ENCODE measurements around the gene CD34.
"Not testable (repeated sequence)": the region's sequence is repeated elsewhere in the genome, so short reads cannot be mapped to it uniquely, and the experiment has no call there.

Gene CD34

DNA sequence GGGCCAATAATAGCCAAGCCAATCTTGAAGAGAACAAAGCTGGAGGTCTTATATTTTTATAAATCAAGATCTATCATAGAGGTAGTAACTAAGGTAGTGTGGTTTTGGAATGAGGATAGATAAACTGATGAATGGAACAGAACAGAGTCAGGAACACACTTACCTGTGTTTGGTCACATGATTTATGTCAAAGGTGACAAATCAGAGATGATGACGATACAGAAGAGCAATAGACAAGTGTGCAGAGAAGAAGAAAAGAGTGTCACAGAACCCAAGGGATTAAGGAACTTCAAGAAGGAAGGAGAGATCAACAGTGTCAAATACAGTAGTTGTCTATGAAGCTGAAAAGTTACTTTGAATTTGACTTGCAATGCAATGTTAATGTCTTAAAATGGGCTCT is 16.1 kb upstream of the CD34 start:
- DNase-seq = no peak

DNA sequence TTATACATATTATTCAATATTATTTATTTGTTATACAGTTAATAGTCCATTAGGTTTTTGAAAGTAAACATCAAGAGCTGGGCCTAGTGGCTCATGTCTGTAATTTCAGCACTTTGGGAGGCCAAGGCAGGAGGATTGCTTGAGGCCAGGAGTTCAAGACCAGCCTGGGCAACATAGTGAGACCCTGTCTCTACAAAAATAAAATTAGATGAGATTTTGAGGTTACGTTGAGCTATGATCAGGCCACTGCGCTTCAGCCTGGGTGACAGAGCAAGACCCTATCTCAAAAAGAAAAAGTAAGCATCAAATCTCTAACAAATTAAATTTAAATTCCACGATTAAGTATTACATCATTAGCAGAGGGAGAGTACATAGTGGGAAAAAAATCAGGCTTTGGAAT is 15.0 kb upstream of the CD34 start:
- not testable (repeated sequence) for DNase-seq

DNA sequence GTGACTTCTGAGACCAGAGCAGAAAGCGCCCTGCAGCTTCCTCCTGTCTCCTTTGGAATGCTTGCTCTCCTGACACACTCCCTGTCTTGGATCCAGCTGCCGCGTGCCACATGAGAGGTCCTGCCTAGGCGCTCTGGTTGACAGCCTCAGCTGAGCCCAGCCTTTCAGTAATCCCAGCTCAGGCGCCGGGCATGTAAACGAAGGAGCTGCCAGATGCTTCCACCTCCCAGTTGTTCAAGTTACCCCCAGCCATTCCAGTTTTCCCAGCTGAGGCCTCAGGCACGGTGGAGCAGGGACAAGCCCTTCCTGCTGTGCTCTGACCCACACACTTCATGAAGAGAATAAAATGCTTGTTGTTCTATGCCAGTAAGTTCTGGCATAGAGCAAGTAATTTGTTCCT is 14.3 kb upstream of the CD34 start:
- DNase-seq = no peak

DNA sequence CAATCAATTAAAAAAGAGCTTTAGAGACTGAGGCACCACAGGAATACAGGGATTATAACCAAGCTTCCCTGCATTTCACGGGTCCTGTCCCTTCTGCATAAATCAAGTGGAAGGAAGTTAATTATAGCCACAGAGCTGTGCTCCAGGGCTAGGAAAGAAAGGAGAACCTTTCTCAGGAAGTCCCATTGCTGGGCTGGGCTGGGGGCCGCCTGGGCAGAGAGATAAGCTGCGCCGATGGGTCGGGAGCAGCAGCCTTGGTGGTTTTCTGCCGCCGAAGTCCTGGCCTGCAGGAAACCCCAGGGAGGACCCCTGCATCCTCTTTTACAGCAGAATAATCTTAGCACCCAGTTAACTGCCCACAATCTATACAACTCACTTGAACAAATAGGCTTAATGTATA is 12.6 kb upstream of the CD34 start:
- DNase-seq = no peak

- no peak for DNase-seq
Measured at GRCh38 chr1:207923121-207923520, 12.2 kb upstream of the CD34 start.

GRCh38 chr1:207922554-207922953 is 11.6 kb upstream of the CD34 start:
- no peak for DNase-seq

GRCh38 chr1:207921321-207921720 is 10.4 kb upstream of the CD34 start:
- no peak for DNase-seq

GRCh38 chr1:207920444-207921021 is 9.6 kb upstream of the CD34 start:
- no peak for DNase-seq

DNA sequence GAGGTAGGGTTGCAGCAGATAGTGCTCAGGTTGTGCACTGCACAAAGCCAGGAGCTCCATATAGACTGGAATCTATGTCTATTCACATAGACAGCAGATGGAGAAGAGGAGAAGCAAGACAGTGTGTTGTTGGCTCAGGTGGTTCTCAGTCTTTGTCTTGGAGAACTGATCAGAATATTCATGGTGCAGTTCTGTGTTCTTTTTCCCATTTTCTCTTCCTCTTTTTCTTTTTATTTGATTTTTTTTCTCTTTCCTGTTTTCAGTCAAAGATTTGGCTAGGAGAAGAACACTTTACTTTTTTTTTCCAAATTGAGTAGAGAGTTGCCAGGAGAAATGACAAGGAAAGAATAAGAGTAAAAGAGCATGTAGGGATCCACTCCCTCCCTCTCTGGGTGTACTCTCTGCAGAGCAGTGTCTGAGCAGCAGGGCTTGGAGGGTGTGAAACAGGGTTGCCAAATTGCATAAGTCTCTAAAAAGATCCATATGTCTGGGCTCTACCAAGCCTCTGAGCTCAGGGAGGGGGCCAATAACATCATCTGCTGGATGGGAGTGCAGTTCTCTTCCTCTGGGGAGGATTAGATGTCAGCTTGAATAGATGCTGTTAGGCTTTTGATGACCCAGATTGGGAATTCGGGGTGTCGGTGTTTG is 8.7 kb upstream of the CD34 start:
- no peak for DNase-seq

DNA sequence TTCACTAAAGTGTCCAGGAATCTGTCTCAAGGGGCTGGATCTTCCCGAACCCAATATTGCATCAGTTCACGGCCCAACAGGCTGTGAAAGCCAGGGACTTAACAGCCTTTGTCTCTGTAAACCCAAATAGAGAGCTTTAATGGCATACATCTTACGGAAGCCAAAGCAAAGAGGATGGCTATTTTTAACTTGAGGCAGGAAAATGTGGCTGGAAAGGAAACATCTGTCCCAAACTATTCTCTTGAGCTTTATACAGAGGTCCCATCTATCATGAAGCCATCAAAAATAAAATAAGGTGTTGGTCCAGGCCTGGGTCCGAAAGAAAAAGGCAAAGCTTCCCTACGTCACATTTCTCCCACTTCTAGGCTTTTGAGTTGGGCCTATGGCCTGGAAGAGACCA is 7.7 kb upstream of the CD34 start:
- DNase-seq = no peak

- DNase-seq = no peak
Measured at GRCh38 chr1:207918011-207918410, 7.1 kb upstream of the CD34 start.

DNA sequence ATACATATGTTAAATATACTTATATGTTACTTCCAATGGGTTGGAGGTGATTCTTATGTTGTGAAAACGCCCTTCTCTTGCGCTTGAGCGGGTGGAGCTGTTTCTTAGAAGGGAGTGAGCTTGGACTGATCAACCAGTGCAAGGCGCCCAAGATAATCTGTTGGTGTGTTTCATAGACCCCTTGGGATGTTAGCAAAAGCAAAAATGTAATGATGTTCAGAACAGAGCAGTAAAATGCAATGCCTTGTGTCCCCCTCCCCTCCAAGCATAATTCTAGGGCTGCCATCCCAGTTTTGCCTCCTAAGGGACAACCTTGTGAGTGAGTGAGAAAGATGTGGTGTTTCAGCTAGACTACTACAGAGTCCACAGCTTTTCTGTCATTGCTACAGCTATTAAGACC is 6.2 kb upstream of the CD34 start:
- no peak for DNase-seq

DNA sequence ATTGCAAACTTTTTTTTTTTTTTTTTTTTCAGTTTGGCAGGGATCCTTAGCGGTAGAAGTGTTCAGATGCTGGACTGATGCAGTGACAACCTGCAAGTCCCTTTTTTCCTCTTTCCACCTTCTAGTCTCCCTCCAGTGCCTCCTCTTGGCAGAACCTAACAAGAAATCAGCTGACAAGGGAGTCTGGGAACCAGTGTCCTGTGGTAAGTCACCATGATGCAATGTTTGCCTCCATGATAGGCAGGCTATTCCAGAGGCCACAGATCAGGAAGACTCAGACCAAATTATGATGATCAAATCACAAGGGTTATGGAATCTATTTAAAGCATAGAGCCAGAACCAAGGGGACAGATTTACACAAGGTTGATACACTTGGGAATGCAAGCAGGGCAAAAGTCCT is 3.0 kb upstream of the CD34 start:
- no peak for DNase-seq

DNA sequence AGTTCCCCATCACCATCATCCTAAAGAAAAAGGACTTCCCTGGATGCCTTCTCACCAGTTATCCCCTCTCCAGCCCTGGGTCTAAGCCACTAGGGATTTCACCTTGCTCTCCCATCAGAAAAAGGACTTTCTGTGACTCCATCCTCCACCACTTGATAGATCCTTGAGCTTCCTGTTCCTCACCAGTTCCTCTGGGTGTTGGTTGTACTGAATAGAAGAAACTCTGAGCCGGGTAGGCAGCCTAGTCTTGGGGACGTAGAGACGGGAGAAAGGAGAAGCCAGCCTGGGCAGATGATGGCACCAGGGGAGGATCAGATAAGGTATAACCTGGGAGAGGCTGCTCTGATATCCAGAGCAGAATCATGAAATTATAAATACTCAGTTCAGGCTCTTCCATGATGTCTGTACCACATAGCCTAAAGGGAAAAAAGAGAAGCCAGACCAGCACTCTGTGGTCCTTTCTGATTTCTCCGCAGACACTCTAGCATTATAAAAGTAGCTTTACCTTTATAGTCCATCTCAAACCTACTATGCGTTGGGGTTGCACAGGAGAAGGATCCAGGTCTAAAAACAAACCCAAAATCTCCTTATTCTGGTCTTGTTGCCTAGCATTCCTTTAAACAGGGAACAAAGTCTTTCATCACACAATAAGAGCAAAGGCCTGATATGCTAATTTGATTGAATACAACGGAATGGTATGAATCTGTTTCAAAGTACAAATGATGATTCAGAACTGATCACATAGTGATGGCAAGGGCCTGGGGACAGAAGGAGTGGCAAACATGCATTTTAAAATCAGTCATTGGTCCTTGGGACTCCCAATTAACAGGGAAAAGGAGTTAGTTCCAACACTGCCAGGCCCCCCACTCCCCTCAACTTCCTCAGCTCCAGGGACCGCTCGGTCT is 1.2 kb upstream of the CD34 start:
- no peak for DNase-seq

GRCh38 chr1:207909687-207910086 is 1.2 kb downstream of the CD34 start:
- no peak for DNase-seq

- no peak for DNase-seq
Measured at GRCh38 chr1:207908107-207908734, 2.7 kb downstream of the CD34 start.

- DNase-seq = no peak
Measured at GRCh38 chr1:207904391-207904790, 6.5 kb downstream of the CD34 start.

DNA sequence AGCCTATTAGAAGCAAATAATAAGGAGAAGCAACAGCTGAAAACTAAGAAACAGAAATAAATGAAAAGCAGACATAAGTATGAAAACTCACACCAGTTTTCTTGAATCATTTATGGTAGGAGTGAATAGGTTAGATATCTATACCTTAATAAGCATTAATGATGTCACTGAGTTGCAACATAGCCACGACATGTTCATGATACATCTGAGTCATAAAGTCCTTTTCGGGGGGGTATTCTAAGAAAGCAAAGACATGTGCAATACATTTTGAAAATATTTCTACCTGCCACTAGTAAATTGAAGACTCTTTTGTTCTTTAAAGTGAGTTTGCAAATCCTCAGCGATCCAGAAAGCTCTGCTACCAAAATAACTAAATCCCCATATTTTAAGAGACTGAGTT is 7.2 kb downstream of the CD34 start:
- no peak for DNase-seq

DNA sequence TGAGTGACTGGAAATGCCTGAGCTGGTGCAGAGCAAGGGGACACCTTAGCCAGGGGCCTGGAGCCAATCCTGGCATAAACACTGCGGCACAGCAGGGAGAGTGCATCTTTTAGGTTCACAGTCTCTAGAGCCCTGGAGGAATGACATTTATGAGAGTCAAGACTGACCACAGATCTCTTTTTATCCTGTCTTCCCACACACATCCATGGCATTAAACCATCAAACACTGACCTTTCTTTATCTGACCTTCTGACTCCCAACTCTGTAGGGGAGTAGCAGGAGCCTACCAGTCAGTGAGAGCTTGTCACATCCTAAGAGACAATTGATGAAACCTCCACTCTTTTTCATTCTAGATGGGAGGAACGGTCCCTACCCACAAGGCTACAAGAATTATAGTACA is 7.9 kb downstream of the CD34 start:
- DNase-seq = no peak

DNA sequence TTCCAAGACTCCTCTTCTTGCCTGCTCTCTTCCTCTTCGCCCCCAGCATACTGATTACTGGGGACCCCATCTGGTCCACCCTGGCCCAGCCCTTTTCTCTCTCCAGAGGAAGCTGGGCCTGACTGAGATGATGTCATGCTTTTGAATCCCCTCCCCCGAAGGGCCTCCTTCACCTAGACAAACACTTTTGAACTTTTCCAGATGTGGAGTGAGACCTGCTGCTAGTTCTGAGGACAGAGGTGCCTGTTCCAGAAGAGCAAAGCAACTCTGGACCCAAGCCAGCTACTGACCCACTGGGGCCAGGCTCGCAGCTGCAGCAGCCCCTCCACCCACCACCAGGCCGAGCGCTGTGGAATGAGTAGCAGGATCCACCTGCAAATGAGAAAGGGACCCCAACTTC is 8.4 kb downstream of the CD34 start:
- DNase-seq = no peak

DNA sequence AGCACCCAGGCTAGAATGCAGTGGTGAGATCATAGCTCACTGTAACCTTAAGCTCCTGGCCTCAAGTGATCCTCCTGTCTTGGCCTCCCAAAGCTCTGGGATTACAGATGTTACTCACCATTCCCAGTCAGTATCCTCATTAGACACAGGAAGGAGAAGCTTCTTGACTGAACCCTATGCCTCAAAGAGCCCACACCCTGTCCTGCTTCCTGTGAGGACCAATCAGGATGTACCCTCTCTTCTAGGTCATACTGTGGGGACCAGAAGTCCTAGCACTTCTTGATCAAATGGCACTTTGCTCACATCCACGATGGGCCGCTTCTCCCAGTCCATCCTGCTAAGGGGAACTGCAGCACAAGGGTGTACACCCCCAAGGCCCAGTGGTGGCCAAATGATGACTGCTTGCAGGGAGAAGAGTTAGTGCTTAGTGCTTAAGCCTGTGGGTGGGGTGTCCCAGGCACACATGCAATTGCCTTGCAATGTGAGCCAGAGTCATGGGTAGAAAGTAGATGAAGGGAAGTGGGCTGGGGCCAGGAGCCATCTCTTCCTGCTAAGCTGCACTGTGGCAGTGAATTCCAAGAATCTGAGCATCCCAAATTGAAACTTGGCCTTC is 9.8 kb downstream of the CD34 start:
- no peak for DNase-seq

GRCh38 chr1:207898836-207899235 is 12.1 kb downstream of the CD34 start:
- DNase-seq = no peak

DNA sequence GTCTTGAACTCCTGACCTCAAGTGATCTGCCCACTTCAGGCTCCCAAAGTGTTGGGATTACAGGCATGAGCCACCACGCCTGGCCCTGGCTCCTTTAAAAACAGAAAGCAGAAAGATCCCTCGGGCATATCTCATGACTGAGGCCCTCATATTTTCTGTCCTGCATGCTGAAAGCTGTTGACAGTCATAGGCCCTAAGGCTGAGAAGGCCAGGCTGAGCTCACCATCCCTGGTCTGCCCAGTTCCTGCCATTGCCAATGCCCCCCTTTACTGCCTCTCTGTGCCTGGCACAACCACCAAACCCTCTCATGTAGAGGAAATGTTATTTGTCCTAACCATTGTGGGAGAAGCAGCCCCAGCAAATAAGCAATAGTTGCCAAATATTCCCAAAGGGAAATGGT is 12.7 kb downstream of the CD34 start:
- no peak for DNase-seq
